GM19328 (cell line): Measurements from ENCODE around the gene IKZF1.

ENCODE experiments used
- ATAC-seq: cut with Tn5 transposase; IDR thresholded peaks from one replicate; pipeline ENCODE4 v1.9.1; 2021; ENCODE audit warnings: mild to moderate bottlenecking, moderate library complexity; ENCODE audit not compliant: unreplicated experiment

IKZF1 gene

DNA sequence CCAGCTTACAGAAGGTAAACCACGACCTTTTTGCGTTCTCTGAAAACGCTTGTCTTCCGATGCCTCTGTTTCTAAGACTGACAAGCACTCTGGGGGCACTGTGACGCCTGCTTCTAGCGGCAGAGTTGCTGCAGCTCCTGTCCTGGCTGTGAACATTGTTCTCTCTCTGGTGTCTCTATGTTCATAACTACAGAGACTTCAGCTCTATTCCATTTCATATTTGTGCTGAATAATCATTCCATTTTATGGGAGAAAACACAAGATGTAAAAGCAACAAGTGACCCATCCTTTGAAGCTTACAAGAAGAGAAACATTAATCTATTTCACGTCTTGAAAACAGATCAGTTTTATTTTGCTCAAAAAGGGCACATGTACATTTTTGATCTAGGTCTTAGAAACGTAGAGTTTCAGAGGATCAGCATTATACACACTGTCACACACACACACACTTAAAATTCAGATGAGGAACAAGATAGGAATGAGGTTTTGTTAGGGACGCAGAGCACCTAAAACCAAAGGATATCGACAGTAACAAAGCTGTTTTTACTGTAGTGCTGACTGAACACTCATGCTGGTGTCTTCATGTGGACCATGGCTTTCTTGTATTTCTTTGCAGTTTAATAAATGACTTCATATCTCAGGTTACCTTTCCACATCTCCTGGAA is 3.0 kb downstream of the IKZF1 start:
- ATAC-seq = no peak

GRCh38 chr7:50308203-50308531 is 3.7 kb downstream of the IKZF1 start:
- ATAC-seq = no peak

- no peak for ATAC-seq
These were observed 4.2 kb downstream of the IKZF1 start for GRCh38 chr7:50308532-50309385.

GRCh38 chr7:50309721-50310120 is 5.2 kb downstream of the IKZF1 start:
- no peak for ATAC-seq

DNA sequence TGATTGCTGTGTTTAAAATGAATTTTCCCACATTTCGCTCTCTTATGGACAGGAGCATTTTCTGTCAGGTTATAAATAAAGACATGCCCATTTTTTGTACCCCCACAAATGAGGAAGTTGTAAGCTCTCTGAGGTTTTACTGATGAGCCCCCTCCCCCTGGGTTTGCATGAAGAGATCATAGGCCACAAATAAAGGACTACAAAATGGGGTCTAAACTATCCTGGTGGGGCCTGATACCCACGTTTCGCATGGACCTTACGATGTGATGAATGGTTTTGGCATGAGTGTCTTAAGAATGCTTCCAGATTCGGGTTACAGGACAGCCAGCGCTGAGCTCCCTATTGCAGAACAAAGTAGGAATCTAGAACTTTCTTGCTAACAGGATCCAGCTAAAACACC is 5.8 kb downstream of the IKZF1 start:
- no peak for ATAC-seq

DNA sequence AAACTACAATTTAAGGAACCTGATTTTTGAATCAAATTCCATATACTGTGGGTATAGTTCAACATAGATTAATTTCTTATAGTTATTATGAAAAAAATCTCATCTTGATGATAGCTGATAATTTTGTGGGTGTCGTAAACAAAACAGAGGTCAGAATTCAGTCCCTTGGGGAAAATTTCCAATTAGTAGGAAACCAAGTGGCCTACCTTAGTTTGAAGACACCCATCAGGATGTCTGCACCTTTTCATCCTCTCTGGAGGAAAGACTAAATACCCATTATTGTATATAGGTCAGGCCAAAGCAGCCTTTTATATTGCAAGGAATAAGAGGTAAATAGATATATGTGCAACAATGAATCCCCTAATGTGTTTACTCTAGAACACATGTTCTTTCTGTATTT is 6.4 kb downstream of the IKZF1 start:
- ATAC-seq = no peak

- ATAC-seq = no peak
These were observed 8.0 kb downstream of the IKZF1 start for GRCh38 chr7:50312250-50313162.

GRCh38 chr7:50314836-50315592 is 10.5 kb downstream of the IKZF1 start:
- ATAC-seq = no peak

DNA sequence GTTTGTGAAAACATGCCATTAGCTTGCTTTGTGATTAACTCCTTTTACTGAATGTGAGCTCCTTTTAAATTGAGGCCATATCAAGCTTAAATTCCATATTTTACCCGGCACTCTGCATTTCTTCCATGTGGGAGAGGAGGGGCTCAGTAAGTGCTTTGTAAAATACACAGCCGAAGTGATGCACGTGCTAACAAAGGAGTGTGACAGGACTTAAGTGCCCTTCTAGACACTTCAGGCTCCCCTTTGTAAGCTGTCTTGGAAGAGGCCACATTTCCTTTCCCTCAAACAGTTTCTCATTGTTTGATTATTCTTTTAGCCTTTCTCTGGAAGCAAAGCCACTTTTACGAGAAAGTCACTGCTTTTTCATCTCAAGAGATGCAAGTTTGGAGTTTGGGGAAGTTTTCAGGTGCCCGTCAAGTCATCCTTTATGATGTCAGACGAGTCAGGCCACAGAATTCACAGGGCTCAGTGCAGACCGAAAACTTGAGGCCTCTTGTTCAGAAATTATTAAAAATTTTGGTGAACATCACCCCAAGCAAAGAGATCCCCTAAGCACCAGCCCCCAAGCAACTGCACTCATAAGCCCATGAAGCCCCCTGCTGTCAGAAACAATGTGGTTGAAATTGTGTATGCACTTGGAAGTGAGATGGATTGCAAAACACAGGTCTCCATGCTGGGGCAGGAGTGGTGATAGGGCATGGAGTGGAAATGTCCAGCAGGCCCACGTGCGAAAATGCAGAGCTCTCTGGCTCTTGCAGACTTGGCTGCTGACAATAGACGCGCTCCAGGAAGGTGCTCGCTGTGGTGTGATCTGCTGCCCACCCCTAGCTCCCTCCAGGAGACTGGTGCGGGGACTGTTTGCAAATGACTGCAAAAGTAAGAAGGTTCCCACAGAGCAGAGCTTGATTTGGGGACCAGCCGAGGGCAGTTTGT is 11.5 kb downstream of the IKZF1 start:
- ATAC-seq = no peak

- peak; percentile 42 for ATAC-seq
These were observed 12.7 kb downstream of the IKZF1 start for GRCh38 chr7:50317221-50317678.

- no peak for ATAC-seq
These were observed 13.5 kb downstream of the IKZF1 start for GRCh38 chr7:50317697-50318669.

DNA sequence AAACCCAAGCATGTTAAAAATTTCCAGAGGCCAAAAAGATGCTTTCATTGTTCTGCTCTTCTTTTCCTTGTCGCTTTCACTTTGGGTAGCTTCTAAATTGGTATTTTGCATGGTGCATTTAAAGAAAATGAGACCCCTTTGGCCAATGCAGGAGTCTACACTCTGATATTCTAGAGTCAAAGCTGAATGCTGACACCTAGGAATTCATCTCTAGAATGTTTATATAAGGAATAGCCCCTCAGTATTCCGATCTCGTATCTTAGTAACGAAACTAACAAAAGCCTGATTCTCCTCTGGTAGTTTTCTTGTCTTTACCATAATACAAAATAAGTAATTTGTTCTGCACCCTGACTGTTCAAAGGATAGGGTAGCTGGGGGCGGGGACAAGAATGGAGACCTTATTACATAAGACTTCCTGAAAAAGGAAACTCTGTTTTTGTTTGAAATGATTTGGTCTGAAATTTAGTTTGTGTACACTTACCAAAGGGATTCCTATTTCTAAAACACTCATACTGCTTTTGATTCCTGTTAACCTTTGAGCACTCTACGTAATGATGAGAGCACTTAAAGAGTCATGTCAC is 17.1 kb downstream of the IKZF1 start:
- ATAC-seq = no peak

DNA sequence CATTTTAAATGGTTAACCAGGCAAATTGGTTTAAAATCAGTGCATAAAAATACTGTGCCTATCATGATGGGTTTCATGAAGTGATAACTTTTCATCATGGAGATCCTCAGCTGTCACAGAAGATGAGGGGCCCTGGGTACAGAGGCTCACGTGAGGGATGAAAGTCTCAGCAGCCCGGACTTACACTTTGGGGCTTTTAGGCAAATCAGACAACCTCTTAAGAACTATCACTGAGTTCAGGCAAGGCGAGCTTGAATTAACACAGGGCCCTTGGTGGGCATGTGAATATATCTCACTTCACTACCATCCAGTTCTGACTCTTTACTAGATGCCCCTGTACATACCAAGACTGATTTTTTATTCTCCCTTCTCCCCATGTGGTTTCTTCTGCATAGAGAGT is 19.6 kb downstream of the IKZF1 start:
- ATAC-seq = no peak

DNA sequence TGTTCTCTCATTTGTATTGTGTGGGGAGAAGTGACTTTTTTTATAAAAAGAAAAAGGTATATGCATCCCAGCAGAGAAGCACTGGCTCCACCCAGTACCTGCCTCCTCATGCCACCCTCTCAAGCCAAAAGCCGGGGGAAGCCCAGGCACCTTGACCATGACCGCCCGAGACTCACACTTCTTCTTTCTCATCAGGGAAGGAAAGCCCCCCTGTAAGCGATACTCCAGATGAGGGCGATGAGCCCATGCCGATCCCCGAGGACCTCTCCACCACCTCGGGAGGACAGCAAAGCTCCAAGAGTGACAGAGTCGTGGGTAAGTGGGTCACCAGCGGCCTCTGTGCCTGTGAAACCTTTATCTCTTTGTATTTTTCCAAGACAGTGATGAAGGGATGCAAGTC is 22.9 kb downstream of the IKZF1 start:
- ATAC-seq = no peak

GRCh38 chr7:50329775-50330174 is 25.3 kb downstream of the IKZF1 start:
- no peak for ATAC-seq

- ATAC-seq = no peak
These were observed 25.7 kb downstream of the IKZF1 start for GRCh38 chr7:50330254-50330653.

DNA sequence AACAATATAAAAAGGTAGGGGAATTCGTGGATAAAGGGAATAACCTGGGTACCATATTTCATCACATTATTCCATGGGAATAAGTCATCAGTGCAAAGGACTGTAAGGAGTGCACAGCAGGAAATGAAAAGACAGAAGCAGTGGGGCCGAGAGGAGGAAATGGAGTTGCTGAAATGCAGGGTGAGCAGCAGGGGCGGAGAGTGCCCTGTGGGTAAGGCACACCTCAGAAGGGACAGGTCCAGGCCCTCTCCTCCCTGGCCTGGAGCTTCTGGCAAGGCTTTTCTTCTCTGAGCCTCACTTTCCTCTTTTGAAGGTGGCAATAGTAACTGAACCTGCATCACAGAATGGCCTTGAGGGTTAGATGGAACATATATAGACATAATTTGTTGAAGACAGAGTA is 26.2 kb downstream of the IKZF1 start:
- ATAC-seq = no peak

DNA sequence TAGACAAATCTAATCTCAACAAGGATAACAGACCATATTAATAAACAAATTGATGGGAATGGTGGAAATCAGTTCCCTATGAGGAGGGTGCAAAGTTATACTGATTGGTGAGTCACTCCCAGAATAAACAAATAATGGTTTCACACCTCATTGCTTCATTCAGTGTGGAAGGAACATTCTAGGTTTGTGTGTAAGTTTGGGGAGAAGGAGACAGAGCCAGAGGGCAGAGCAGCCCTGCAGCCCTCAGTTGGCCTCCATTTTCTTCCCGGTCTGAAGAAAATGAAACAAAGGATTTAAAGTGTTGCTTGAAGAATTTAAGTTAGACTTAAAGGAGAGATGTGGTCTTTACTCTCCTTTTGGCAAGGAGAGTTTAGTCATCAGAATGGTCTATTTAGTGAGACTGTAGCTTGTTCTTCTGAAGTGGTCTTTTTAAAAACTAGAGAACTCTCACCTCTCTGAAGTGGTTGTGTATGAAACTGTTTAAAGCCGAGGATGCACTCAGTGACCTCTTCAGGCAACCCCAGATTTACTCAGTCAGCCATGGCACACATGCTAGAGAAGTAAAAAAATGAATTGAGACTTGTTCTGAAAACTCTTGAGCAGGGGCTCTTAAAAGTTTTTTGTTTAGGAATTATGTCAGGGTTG is 27.2 kb downstream of the IKZF1 start:
- peak; percentile 55 for ATAC-seq
